Mesodermal cell (in vitro differentiated cells): Measurements from ENCODE around the gene CORO1C.
"Not testable (repeated sequence)": the region's sequence is repeated elsewhere in the genome, so short reads cannot be mapped to it uniquely, and the experiment has no call there.

Source experiments
- H3K27ac ChIP-seq: 2 replicates; pipeline ENCODE4 v1.7.0; 2013; ENCODE audit warnings: mild to moderate bottlenecking, low read depth, low read length, moderate library complexity; ENCODE audit not compliant: severe bottlenecking
- H3K36me3 ChIP-seq: 2 replicates; pipeline ENCODE4 v1.7.1; 2013; ENCODE audit warnings: mild to moderate bottlenecking, low read length, moderate library complexity; ENCODE audit not compliant: control insufficient read depth, insufficient read depth
- H3K4me1 ChIP-seq: one replicate; pipeline ENCODE4 v1.7.1; 2013; ENCODE audit warnings: mild to moderate bottlenecking, low read length; ENCODE audit not compliant: insufficient read depth, control insufficient read depth, poor library complexity, severe bottlenecking
- H3K4me3 ChIP-seq: 2 replicates; pipeline ENCODE4 v1.7.0; 2013; ENCODE audit warnings: low read length, control low read depth, mild to moderate bottlenecking; ENCODE audit not compliant: insufficient read depth, poor library complexity, severe bottlenecking; ENCODE audit errors: extremely low read depth
- H3K9me3 ChIP-seq: 2 replicates; pipeline ENCODE4 v1.7.1; 2013; ENCODE audit warnings: mild to moderate bottlenecking, low read length, moderate library complexity; ENCODE audit not compliant: control insufficient read depth
- WGBS, 2 experiments: methylation state at CpG; one replicate each; pipeline ENCODE4 v1.1.5; 2013; ENCODE audit warnings: missing lambda C conversion rate in 2 of 2; ENCODE audit not compliant: insufficient coverage in 2 of 2; 5-methylcytosine and 5-hydroxymethylcytosine counted together

The CORO1C gene

GRCh38 chr12:108657130-108657745 is 74.1 kb downstream of the CORO1C start:
- Histone ChIP-seq H3K4me1 (peaks cover 2% of the 10 kb centered on the region), H3K27ac (no peak overlapping the region), H3K4me3 (no peak overlapping the region), H3K9me3 (no peaks in the 10 kb centered on the region), H3K36me3 (peaks cover 90% of the 10 kb centered on the region)
- WGBS, 2 experiments: 94 to 97% methylated on average over 7 of the region's 10 CpGs

- peaks cover 90% of the 10 kb centered on the region for H3K36me3 ChIP-seq
- 95 to 99% methylated on average over 11 to 14 of the region's 24 CpGs for WGBS, 2 experiments
Measured at GRCh38 chr12:108656247-108656646, 75.1 kb downstream of the CORO1C start.

GRCh38 chr12:108655812-108656175 is 75.5 kb downstream of the CORO1C start:
- H3K4me3 ChIP-seq, H3K9me3 ChIP-seq, H3K27ac ChIP-seq, H3K4me1 ChIP-seq: not testable (repeated sequence)
- H3K36me3 ChIP-seq: peaks cover 93% of the 10 kb centered on the region
- WGBS, 2 experiments: no CpG with 5 or more reads among the region's 28 CpGs

More at GRCh38 chr12:108656247-108656646, 75.1 kb downstream of the CORO1C start:
- not testable (repeated sequence) for H3K4me1 ChIP-seq, H3K27ac ChIP-seq, H3K4me3 ChIP-seq, H3K9me3 ChIP-seq

GRCh38 chr12:108654622-108655021 is 76.7 kb downstream of the CORO1C start:
- not testable (repeated sequence) for H3K9me3 ChIP-seq, H3K27ac ChIP-seq, H3K4me1 ChIP-seq, H3K4me3 ChIP-seq
- H3K36me3 ChIP-seq: peaks cover 94% of the 10 kb centered on the region
- 88 to 95% methylated on average over 7 to 8 of the region's 9 CpGs for WGBS, 2 experiments

- Histone ChIP-seq H3K4me3 (no peak overlapping the region), H3K4me1 (peaks cover 13% of the 10 kb centered on the region), H3K9me3 (no peaks in the 10 kb centered on the region), H3K27ac (no peak overlapping the region), H3K36me3 (peaks cover 94% of the 10 kb centered on the region)
- 94 to 100% methylated on average over 2 to 3 of the region's 3 CpGs for WGBS, 2 experiments
Measured at GRCh38 chr12:108653922-108654321, 77.4 kb downstream of the CORO1C start.

GRCh38 chr12:108653082-108653516 is 78.2 kb downstream of the CORO1C start:
- H3K4me1 ChIP-seq: peaks cover 20% of the 10 kb centered on the region
- peaks cover 94% of the 10 kb centered on the region for H3K36me3 ChIP-seq
- H3K9me3 ChIP-seq: no peaks in the 10 kb centered on the region
- no peak overlapping the region for H3K27ac ChIP-seq
- H3K4me3 ChIP-seq: no peak overlapping the region

- WGBS, 2 experiments: 100% methylated on average over 1 of the region's 2 CpGs; no CpG with 5 or more reads in 1 of the 2 experiments
Measured at GRCh38 chr12:108650083-108650482, 81.2 kb downstream of the CORO1C start.

GRCh38 chr12:108649669-108650068 is 81.6 kb downstream of the CORO1C start:
- Histone ChIP-seq H3K4me1 (peaks cover 27% of the 10 kb centered on the region), H3K4me3 (no peak overlapping the region), H3K36me3 (peaks cover 99% of the 10 kb centered on the region), H3K27ac (no peak overlapping the region), H3K9me3 (no peaks in the 10 kb centered on the region)
- WGBS, 2 experiments: 83 to 88% methylated on average over 1 to 3 of the region's 4 CpGs

More at GRCh38 chr12:108650083-108650482, 81.2 kb downstream of the CORO1C start:
- peaks cover 99% of the 10 kb centered on the region for H3K36me3 ChIP-seq
- H3K9me3 ChIP-seq: no peaks in the 10 kb centered on the region
- no peak overlapping the region for H3K4me3 ChIP-seq
- H3K27ac ChIP-seq: no peak overlapping the region
- H3K4me1 ChIP-seq: peaks cover 27% of the 10 kb centered on the region

- Histone ChIP-seq H3K9me3 (no peaks in the 10 kb centered on the region), H3K36me3 (peaks cover 100% of the 10 kb centered on the region), H3K4me1 (peaks cover 27% of the 10 kb centered on the region), H3K27ac (no peak overlapping the region), H3K4me3 (no peak overlapping the region)
- 94 to 100% methylated on average over 1 to 3 of the region's 6 CpGs for WGBS, 2 experiments
Measured at GRCh38 chr12:108649126-108649525, 82.2 kb downstream of the CORO1C start.

GRCh38 chr12:108648371-108648770 is 82.9 kb downstream of the CORO1C start:
- peaks cover 98% of the 10 kb centered on the region for H3K36me3 ChIP-seq
- no peak overlapping the region for H3K27ac ChIP-seq
- 94 to 98% methylated on average over 9 of the region's 9 CpGs for WGBS, 2 experiments
- no peaks in the 10 kb centered on the region for H3K9me3 ChIP-seq
- H3K4me3 ChIP-seq: no peak overlapping the region
- H3K4me1 ChIP-seq: peaks cover 27% of the 10 kb centered on the region

GRCh38 chr12:108647585-108648287 is 83.6 kb downstream of the CORO1C start:
- WGBS, 2 experiments: 94% methylated on average over 9 to 10 of the region's 11 CpGs
- peaks cover 94% of the 10 kb centered on the region for H3K36me3 ChIP-seq
- H3K27ac ChIP-seq: no peak overlapping the region
- H3K9me3 ChIP-seq: no peaks in the 10 kb centered on the region
- peaks cover 28% of the 10 kb centered on the region for H3K4me1 ChIP-seq
- no peak overlapping the region for H3K4me3 ChIP-seq
